ENCODE measurements around the gene NYAP2. TPM values are rescaled to one million over a fixed set of nuclear protein-coding genes. Genes with fewer than 3 reads are reported as not detected.

Gene NYAP2
- polyA plus RNA-seq, 3 donors = not detected

- no peak overlapping the region for H2AFZ ChIP-seq (ENCODE audit: insufficient read depth, low read depth, low read length, poor library complexity, severe bottlenecking)
- Mint-ChIP-seq H3K27me3 (ENCODE audit: low read depth in 3 of 3) (peaks cover 0 to 3% (median 0%) of the 10 kb centered on the region in 3 donors), H3K9me3 (peaks cover 0 to 8% (median 3%) of the 10 kb centered on the region in 7 donors), H3K4me1 (no peaks in the 10 kb centered on the region), H3K4me3 (no peak overlapping the region), H3K27ac (no peak overlapping the region), H3K36me3 (no peaks in the 10 kb centered on the region)
- H3K4me2 ChIP-seq (replicated peaks; ENCODE audit: extremely low read depth, low read length, poor library complexity, severe bottlenecking) = no peak overlapping the region
- H3K27me3 ChIP-seq (ENCODE audit: control insufficient read depth in 2 of 2, insufficient read depth in 2 of 2, low read length in 2 of 2) = no peaks in the 10 kb centered on the region
- no peaks in the 10 kb centered on the region for H4K20me1 ChIP-seq (ENCODE audit: insufficient read depth, low read length)
- H3K4me3 ChIP-seq (replicated peaks in 1 of 3; ENCODE audit: low read depth in 2 of 3, low read length in 3 of 3) = no peak overlapping the region
- DNase-seq = no peak
- H3K79me2 ChIP-seq (ENCODE audit: insufficient read depth, low read length) = no peaks in the 10 kb centered on the region
- H3K4me1 ChIP-seq (ENCODE audit: control insufficient read depth in 1 of 2, insufficient read depth in 2 of 2, low read length in 2 of 2) = no peaks in the 10 kb centered on the region
- no peak overlapping the region for H3K9ac ChIP-seq (ENCODE audit: insufficient read depth, low read length, poor library complexity, severe bottlenecking)
- intact Hi-C loops (cut with micrococcal nuclease) = no loop called here
- H3K36me3 ChIP-seq (replicated peaks in 1 of 2; ENCODE audit: control insufficient read depth in 1 of 2, insufficient read depth in 2 of 2, low read length in 2 of 2) = no peaks in the 10 kb centered on the region
- no peak for TF ChIP-seq CTCF (IDR thresholded peaks at IDR 0.05)
- no peaks in the 10 kb centered on the region for H3K9me3 ChIP-seq (replicated peaks in 1 of 2; ENCODE audit: control insufficient read depth in 1 of 2, insufficient read depth in 1 of 2, low read length in 2 of 2)
- no peak overlapping the region for H3K27ac ChIP-seq (ENCODE audit: low read depth in 1 of 2, low read length in 2 of 2)
- WGBS (ENCODE audit: insufficient coverage) = 70% methylated on average over 4 of the region's 4 CpGs
These were observed 202.7 kb downstream of the NYAP2 start for GRCh38 chr2:225602205-225602604.

GRCh38 chr2:225608136-225608535 is 208.6 kb downstream of the NYAP2 start:
- H4K20me1 ChIP-seq (ENCODE audit: insufficient read depth, low read length) = no peaks in the 10 kb centered on the region
- H3K9me3 Mint-ChIP-seq = peaks cover 0 to 9% (median 2%) of the 10 kb centered on the region in 7 donors
- no peaks in the 10 kb centered on the region for H3K4me1 ChIP-seq (ENCODE audit: control insufficient read depth in 1 of 2, insufficient read depth in 2 of 2, low read length in 2 of 2)
- no peak overlapping the region for H3K9ac ChIP-seq (ENCODE audit: insufficient read depth, low read length, poor library complexity, severe bottlenecking)
- no peak for TF ChIP-seq CTCF (IDR thresholded peaks at IDR 0.05)
- H3K4me3 Mint-ChIP-seq = no peak overlapping the region
- H3K27me3 ChIP-seq (ENCODE audit: control insufficient read depth in 2 of 2, insufficient read depth in 2 of 2, low read length in 2 of 2) = no peaks in the 10 kb centered on the region
- no peak overlapping the region for H3K4me2 ChIP-seq (replicated peaks; ENCODE audit: extremely low read depth, low read length, poor library complexity, severe bottlenecking)
- intact Hi-C loops (cut with micrococcal nuclease) = no loop called here
- no peaks in the 10 kb centered on the region for H3K9me3 ChIP-seq (replicated peaks in 1 of 2; ENCODE audit: control insufficient read depth in 1 of 2, insufficient read depth in 1 of 2, low read length in 2 of 2)
- H3K79me2 ChIP-seq (ENCODE audit: insufficient read depth, low read length) = no peaks in the 10 kb centered on the region
- H3K27me3 Mint-ChIP-seq (ENCODE audit: low read depth in 3 of 3) = peaks cover 0 to 2% (median 0%) of the 10 kb centered on the region in 3 donors
- H3K4me1 Mint-ChIP-seq = no peaks in the 10 kb centered on the region
- no peaks in the 10 kb centered on the region for H3K36me3 ChIP-seq (replicated peaks in 1 of 2; ENCODE audit: control insufficient read depth in 1 of 2, insufficient read depth in 2 of 2, low read length in 2 of 2)
- no peak overlapping the region for H3K27ac ChIP-seq (ENCODE audit: low read depth in 1 of 2, low read length in 2 of 2)
- no peaks in the 10 kb centered on the region for H3K36me3 Mint-ChIP-seq
- no peak overlapping the region for H2AFZ ChIP-seq (ENCODE audit: insufficient read depth, low read depth, low read length, poor library complexity, severe bottlenecking)
- H3K27ac Mint-ChIP-seq = no peak overlapping the region
- H3K4me3 ChIP-seq (replicated peaks in 1 of 3; ENCODE audit: low read depth in 2 of 3, low read length in 3 of 3) = no peak overlapping the region
- no peak for DNase-seq
- no CpG with 5 or more reads among the region's 1 CpG for WGBS (ENCODE audit: insufficient coverage)
